Chondrocyte (in vitro differentiated cells): ENCODE results near the gene HNRNPAB. TPM values are rescaled to one million over a fixed set of nuclear protein-coding genes. Genes with fewer than 3 reads are reported as not detected.

Source experiments
- DNase-seq: peaks from one replicate; pipeline ENCODE4 v3.0.0; 2021; ENCODE audit warnings: mixed read lengths, low spot score
- H3K27ac Mint-ChIP-seq: one replicate; pipeline ENCODE4 v1.8.0; 2021; ENCODE audit warnings: mild to moderate bottlenecking, moderate library complexity, mixed read lengths; ENCODE audit not compliant: unreplicated experiment
- H3K27me3 Mint-ChIP-seq: 2 replicates; pipeline ENCODE4 v1.8.0; 2021; ENCODE audit warnings: low read depth, mixed read lengths
- H3K36me3 Mint-ChIP-seq: 2 replicates; pipeline ENCODE4 v1.8.0; 2021; ENCODE audit warnings: low read depth, mixed read lengths
- H3K4me1 Mint-ChIP-seq: 2 replicates; pipeline ENCODE4 v1.8.0; 2021; ENCODE audit warnings: low read depth, mild to moderate bottlenecking, mixed read lengths
- H3K4me3 Mint-ChIP-seq: one replicate; pipeline ENCODE4 v1.8.0; 2021; ENCODE audit warnings: mild to moderate bottlenecking, moderate library complexity, mixed read lengths; ENCODE audit not compliant: unreplicated experiment
- H3K9me3 Mint-ChIP-seq: 2 replicates; pipeline ENCODE4 v1.8.0; 2021; ENCODE audit warnings: low read depth, mixed read lengths
- CTCF ChIP-seq: fragments of 200-600 bp; sonication (generic); IDR thresholded peaks from 2 replicates; pipeline ENCODE4 v1.5.0; 2021; ENCODE audit warnings: antibody characterized with exemption, mild to moderate bottlenecking, moderate library complexity
- total RNA-seq: library from RNA; stranded (reverse); gene quantifications from 3 replicates; pipeline ENCODE4 v1.2.1, GENCODE V29; 2021

The HNRNPAB gene
- total RNA-seq, 1 donor from 2014 or later = 156 TPM

- H3K36me3 Mint-ChIP-seq = no peaks in the 10 kb centered on the region
- H3K4me3 Mint-ChIP-seq = no peak overlapping the region
- peaks cover 3% of the 10 kb centered on the region for H3K9me3 Mint-ChIP-seq
- no peak overlapping the region for H3K27ac Mint-ChIP-seq
- H3K4me1 Mint-ChIP-seq = peaks cover 5% of the 10 kb centered on the region
- no peak for DNase-seq
- no peak for TF ChIP-seq CTCF
- peaks cover 6% of the 10 kb centered on the region for H3K27me3 Mint-ChIP-seq
Observed at GRCh38 chr5:178191661-178192060, 12.7 kb upstream of the HNRNPAB start.

DNA sequence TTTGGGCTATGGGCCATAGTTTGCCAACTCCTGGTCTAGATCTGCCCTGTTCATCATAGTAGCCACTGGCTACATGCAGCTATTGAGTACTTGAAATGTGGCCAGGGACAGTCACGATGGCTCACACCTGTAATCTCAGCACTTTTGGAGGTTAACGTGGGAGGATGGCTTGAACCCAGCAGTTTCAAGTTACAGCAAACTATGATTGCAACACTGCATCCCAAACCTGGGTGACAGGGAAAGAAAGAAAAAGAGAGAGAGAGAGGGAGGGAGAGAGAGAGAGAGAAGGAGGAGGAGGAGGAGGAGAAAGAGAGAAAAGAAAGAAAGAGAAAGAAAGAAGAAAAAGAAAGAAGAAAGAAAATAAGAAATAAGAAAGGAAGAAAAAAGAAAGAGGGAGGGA lies 12.1 kb upstream of the HNRNPAB start:
- no peak for DNase-seq
- H3K36me3 Mint-ChIP-seq = no peaks in the 10 kb centered on the region
- peaks cover 3% of the 10 kb centered on the region for H3K9me3 Mint-ChIP-seq
- peaks cover 6% of the 10 kb centered on the region for H3K27me3 Mint-ChIP-seq
- no peak for TF ChIP-seq CTCF
- no peak overlapping the region for H3K27ac Mint-ChIP-seq
- H3K4me1 Mint-ChIP-seq = peaks cover 5% of the 10 kb centered on the region
- no peak overlapping the region for H3K4me3 Mint-ChIP-seq

DNA sequence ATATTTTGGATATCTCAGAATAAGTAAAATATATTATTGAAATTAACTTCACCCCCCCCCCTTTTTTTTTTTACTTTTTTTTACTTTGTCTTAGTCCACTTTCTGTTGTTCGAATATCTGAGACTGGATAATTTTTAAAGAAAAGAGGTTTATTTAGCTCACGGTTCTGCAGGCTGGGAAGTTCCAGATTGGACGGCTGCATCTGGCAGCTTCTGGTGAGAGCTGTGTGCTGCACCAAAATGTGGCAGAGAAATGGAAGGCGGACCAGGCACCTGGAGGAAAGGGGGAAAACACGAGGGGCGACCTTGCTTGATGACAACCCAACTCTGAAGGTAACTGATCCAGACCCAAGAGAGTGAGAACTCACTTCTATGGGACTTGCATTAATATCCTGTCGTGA lies 11.5 kb upstream of the HNRNPAB start:
- Mint-ChIP-seq H3K4me1 (peaks cover 5% of the 10 kb centered on the region), H3K36me3 (no peaks in the 10 kb centered on the region), H3K9me3 (peaks cover 3% of the 10 kb centered on the region), H3K27me3 (peaks cover 6% of the 10 kb centered on the region), H3K4me3 (no peak overlapping the region), H3K27ac (no peak overlapping the region)
- DNase-seq = no peak
- no peak for TF ChIP-seq CTCF

DNA sequence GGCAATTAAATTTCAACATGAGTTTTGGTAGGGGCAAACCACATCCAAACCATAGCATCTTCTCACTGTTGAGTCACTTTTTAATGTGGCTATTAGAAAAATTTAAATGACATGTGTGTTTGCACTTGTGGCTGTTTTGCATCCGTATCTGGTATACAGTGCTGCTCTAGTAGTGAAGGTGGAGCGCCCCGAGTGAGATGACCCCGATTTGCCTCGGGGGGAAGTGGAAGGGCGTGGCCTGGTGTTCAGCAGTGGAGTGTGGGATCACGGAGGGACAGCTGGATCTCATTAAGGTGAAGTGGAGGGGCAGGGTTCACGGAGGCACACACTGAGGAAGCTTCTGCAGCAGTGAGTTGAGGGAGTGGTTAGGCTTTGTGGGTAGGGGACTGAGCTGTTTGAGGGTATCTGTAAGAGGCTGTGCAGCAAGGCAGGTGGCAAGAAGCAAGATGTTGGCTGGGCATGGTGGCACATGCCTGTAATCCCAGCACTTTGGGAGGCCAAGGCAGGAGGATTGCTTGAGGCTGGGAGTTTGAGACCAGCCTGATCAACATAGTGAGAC lies 11.0 kb upstream of the HNRNPAB start:
- H3K4me1 Mint-ChIP-seq = peaks cover 5% of the 10 kb centered on the region
- H3K9me3 Mint-ChIP-seq = peaks cover 3% of the 10 kb centered on the region
- H3K4me3 Mint-ChIP-seq = no peak overlapping the region
- TF ChIP-seq CTCF = no peak
- peaks cover 6% of the 10 kb centered on the region for H3K27me3 Mint-ChIP-seq
- H3K36me3 Mint-ChIP-seq = no peaks in the 10 kb centered on the region
- H3K27ac Mint-ChIP-seq = no peak overlapping the region
- no peak for DNase-seq

DNA sequence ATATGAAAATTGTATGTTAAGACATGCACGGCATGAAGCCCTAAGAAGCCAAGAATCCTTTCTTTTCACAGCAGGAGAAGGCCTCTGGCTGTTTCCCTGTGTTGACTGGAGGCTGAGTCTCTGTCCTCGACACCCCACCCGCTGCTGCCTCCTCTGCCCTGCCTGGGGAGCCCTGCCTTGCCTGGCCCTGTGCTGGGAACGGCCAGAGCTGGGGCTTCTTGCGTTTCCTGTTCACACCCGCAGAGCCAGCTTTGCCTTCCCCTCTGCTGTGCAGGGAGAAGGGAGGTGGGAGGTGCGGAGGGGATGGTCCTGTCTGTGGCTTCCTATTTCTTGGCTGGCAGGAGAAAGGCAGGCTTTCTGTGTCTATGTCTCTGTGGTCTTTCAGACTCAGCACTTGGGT lies 10.3 kb upstream of the HNRNPAB start:
- Mint-ChIP-seq H3K36me3 (no peaks in the 10 kb centered on the region), H3K4me1 (peaks cover 5% of the 10 kb centered on the region), H3K9me3 (peaks cover 3% of the 10 kb centered on the region), H3K27me3 (peaks cover 6% of the 10 kb centered on the region), H3K27ac (no peak overlapping the region), H3K4me3 (no peak overlapping the region)
- TF ChIP-seq CTCF = no peak
- DNase-seq = no peak
